GM12878 (cell line): Measurements from ENCODE around the gene ETV6. TPM values are rescaled to one million over a fixed set of nuclear protein-coding genes. Genes with fewer than 3 reads are reported as not detected.

ENCODE experiments used
- ATAC-seq: fragments of 200-7000 bp; cut with Tn5 transposase; 3 replicates; pipeline ENCODE4 v1.9.1; 2020; ENCODE audit warnings: mild to moderate bottlenecking, moderate library complexity
- BruUV-seq: library from RNA; stranded (reverse); fragments of 400-500 nt; replicated peaks from 2 replicates; lab custom pipeline; 2021; lab: Mats Ljungman, UMichigan
- CTCF ChIA-PET: fragments of 300-600 bp; sonication (Branson Sonifier 250); formaldehyde crosslinking; extraction: SDS; loops from one replicate; lab custom pipeline; 2021; ENCODE audit warnings: inconsistent platforms; lab: Yijun Ruan, JAX
- POLR2A ChIA-PET: fragments of 350-600 bp; formaldehyde crosslinking; extraction: SDS; loops from one replicate; lab custom pipeline; 2021; ENCODE audit warnings: inconsistent platforms; lab: Charles Lee
- RAD21 ChIA-PET: fragments of 300-600 bp; sonication (Branson Sonifier 250); formaldehyde crosslinking; loops from one replicate; lab custom pipeline; 2023; ENCODE audit warnings: antibody characterized with exemption; ENCODE audit not compliant: unreplicated experiment; lab: Charles Lee
- SMC1A ChIA-PET: fragments of 300-600 bp; sonication (Branson Sonifier 250); formaldehyde crosslinking; loops from one replicate; lab custom pipeline; 2023; ENCODE audit not compliant: unreplicated experiment, uncharacterized antibody; lab: Charles Lee
- DNase-seq: peaks from one replicate; pipeline ENCODE4 v3.0.0-alpha.2; 2011; ENCODE audit warnings: low read depth, low spot score
- FAIRE-seq: peaks from 3 replicates; lab custom pipeline; 2011; peaks lifted over from hg19 to GRCh38; lab: Jason Lieb, UNC
- H2AFZ ChIP-seq: 2 replicates; pipeline ENCODE4 v1.6.0; 2011; ENCODE audit warnings: low read depth, low read length, control low read depth; ENCODE audit not compliant: control insufficient read depth
- H3K27ac ChIP-seq: 2 replicates; pipeline ENCODE4 v1.5.1; 2011; ENCODE audit warnings: control low read depth; ENCODE audit not compliant: control insufficient read depth, insufficient read depth
- H3K27me3 ChIP-seq, 2 experiments: replicated peaks in 1 of 2; 2 replicates each; pipeline versions ENCODE4 v1.6.0 to v1.6.1; 2011; ENCODE audit warnings: low read length in 1 of 2; ENCODE audit not compliant: control insufficient read depth in 2 of 2, insufficient read depth in 2 of 2
- H3K36me3 ChIP-seq, 2 experiments: 2 replicates each; pipeline ENCODE4 v1.5.1; 2011; ENCODE audit warnings: low read length in 1 of 2; ENCODE audit not compliant: control insufficient read depth in 2 of 2, insufficient read depth in 2 of 2
- H3K4me1 ChIP-seq: 2 replicates; pipeline ENCODE4 v1.6.1; 2011; ENCODE audit warnings: mild to moderate bottlenecking, low read length, moderate library complexity, mixed read lengths; ENCODE audit not compliant: control insufficient read depth, insufficient read depth
- H3K4me2 ChIP-seq: 2 replicates; pipeline ENCODE4 v1.6.0; 2011; ENCODE audit warnings: control low read depth; ENCODE audit not compliant: control insufficient read depth, insufficient read depth
- H3K4me3 ChIP-seq: fragments of 200-600 bp; sonication (generic); 2 replicates; pipeline ENCODE4 v1.5.1; 2016
- H3K79me2 ChIP-seq: 2 replicates; pipeline ENCODE4 v1.6.0; 2011; ENCODE audit warnings: low read length; ENCODE audit not compliant: control insufficient read depth, insufficient read depth
- H3K9ac ChIP-seq: 2 replicates; pipeline ENCODE4 v1.8.0; 2011; ENCODE audit warnings: low read length, control low read depth, mixed read lengths; ENCODE audit not compliant: control insufficient read depth, insufficient read depth
- H3K9me3 ChIP-seq: replicated peaks from 3 replicates; pipeline ENCODE4 v1.5.1; 2011; ENCODE audit warnings: mild to moderate bottlenecking, low read length; ENCODE audit not compliant: control insufficient read depth, insufficient read depth
- H4K20me1 ChIP-seq: 2 replicates; pipeline ENCODE4 v1.6.0; 2011; ENCODE audit not compliant: control insufficient read depth, insufficient read depth
- JUNB ChIP-seq: IDR thresholded peaks from 2 replicates; pipeline ENCODE4 v1.6.1; 2016; ENCODE audit warnings: antibody characterized with exemption, mild to moderate bottlenecking
- NR2C2 ChIP-seq: IDR thresholded peaks from 2 replicates; pipeline ENCODE4 v1.6.1; 2011; ENCODE audit warnings: borderline replicate concordance, low read depth; ENCODE audit not compliant: control insufficient read depth, insufficient read length
- POLR2AphosphoS5 ChIP-seq: IDR thresholded peaks from 2 replicates; pipeline ENCODE4 v1.6.1; 2011; ENCODE audit warnings: mild to moderate bottlenecking, low read length, inconsistent platforms
- WGBS: methylation state at CpG from one replicate; pipeline ENCODE4 v1.1.6; 2016; ENCODE audit warnings: low lambda C conversion rate; ENCODE audit not compliant: insufficient replicate concordance, insufficient coverage; ENCODE audit errors: missing lambda C conversion rate; 5-methylcytosine and 5-hydroxymethylcytosine counted together
- in situ Hi-C: fragments of 300-500 bp; cut with MboI; formaldehyde crosslinking; loops from 9 replicates; pipeline ENCODE4 v1.14.3; 2018; ENCODE audit warnings: mixed read lengths
- intact Hi-C: fragments of 100-400 bp; cut with micrococcal nuclease; formaldehyde crosslinking; loops from one replicate; pipeline ENCODE4 v1.14.2; 2022; ENCODE audit not compliant: unreplicated experiment
- polyA plus RNA-seq, 11 experiments: library from polyadenylated mRNA; depleted of rRNA in 4 of 11; unstranded in 6 of 11; stranded (reverse) in 5 of 11; fragments of >200 nt; fragmentation: Nextera tagmentation in 4 of 11; fragmentation: Illumina TruSeq in 1 of 11; extraction: Ambion mirVana in 4 of 11; extraction: Trizol in 1 of 11; gene quantifications; 1 replicate in 1 of 11; 2 replicates in 10 of 11; pipeline versions ENCODE4 v1.2.1 to v1.2.3, GENCODE V29; 2011 to 2016; ENCODE audit warnings: inconsistent platforms in 2 of 11, missing spikeins in 2 of 11, low read depth in 1 of 11
- total RNA-seq, 4 experiments: library from RNA; depleted of rRNA in 3 of 4; stranded (reverse); fragments of >200 nt in 3 of 4; fragmentation: Illumina TruSeq in 1 of 4; extraction: Trizol in 1 of 4; gene quantifications; 2 replicates each; pipeline versions ENCODE4 v1.2.1 to v1.2.3, GENCODE V29; 2013 to 2021

Gene ETV6
- total and polyA plus RNA-seq, 10 of the 15 experiments (the other 5 are each of a cell fraction or from before 2014, with no cell fraction given), result 6.6 to 74.8 (median 24.6) TPM

DNA sequence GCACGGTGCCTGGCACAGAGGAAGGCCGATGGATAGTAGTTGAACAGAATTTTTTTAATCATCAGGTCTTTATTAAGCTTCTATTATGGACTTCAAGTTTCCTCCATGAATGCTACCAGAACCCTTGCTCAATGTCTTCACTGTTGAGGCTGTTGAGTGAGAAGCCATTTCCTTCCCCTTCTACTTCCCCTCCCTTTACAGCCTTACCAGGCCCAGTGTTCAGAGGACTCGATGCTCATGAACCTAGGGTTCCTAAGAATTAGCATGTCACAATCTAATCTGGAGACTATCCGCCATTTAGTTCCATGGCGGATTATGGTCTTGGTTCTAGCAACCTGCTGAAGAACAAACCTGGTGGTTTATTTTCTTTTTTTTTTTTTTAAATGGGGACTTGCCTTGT lies 17.7 kb downstream of the ETV6 start:
- no peak for ATAC-seq
- Histone ChIP-seq H3K4me1 (no peaks in the 10 kb centered on the region), H3K9ac (no peak overlapping the region), H4K20me1 (peaks cover 14% of the 10 kb centered on the region), H3K9me3 (no peaks in the 10 kb centered on the region; the same call in 2 of the 3 replicates), H3K4me2 (no peak overlapping the region), H2AFZ (no peak overlapping the region), H3K79me2 (peaks cover 99% of the 10 kb centered on the region), H3K4me3 (no peak overlapping the region), H3K27me3 (no peaks in the 10 kb centered on the region), H3K27ac (no peak overlapping the region), H3K36me3 (peaks cover 9 to 23% of the 10 kb centered on the region in 2 experiments)
- ChIA-PET SMC1A (interaction anchor here (1.1 to 2.8 kb wide), 2 partner anchors 10 to 11 kb away, joined by 3 to 17 read pairs; no protein-coding TSS in a partner anchor), POLR2A (interaction anchor here (0.6 to 1.5 kb wide), 2 partner anchors 17 to 20 kb away, joined by 4 read pairs; no protein-coding TSS in a partner anchor), RAD21 (interaction anchor here (0.6 to 1.5 kb wide), 3 partner anchors 12 to 116 kb away, joined by 3 to 4 read pairs (median 3); no protein-coding TSS in a partner anchor), CTCF (interaction anchor here (0.6 kb wide), 1 partner anchor 502 kb away, joined by 3 read pairs; no protein-coding TSS in a partner anchor)
- whole genome bisulfite sequencing, result 89% methylated on average over 5 of the region's 5 CpGs
- intact Hi-C loops, result no loop called here
- no peak for TF ChIP-seq JUNB
- BruUV-seq, result no TSS peak
- no peak for FAIRE-seq
- in situ Hi-C loops, result no loop called here
- DNase-seq, result no peak

GRCh38 chr12:11668611-11669010 lies 19.1 kb downstream of the ETV6 start:
- ChIA-PET RAD21 (no interaction called here), CTCF (no interaction called here), SMC1A (interaction anchor here (0.9 kb wide), 1 partner anchor 257 kb away, joined by 4 read pairs; no protein-coding TSS in a partner anchor), POLR2A (no interaction called here)
- no peak overlapping the region for H3K9ac ChIP-seq
- no peak overlapping the region for H3K4me2 ChIP-seq
- in situ Hi-C loops, result no loop called here
- BruUV-seq, result no TSS peak
- no peak overlapping the region for H3K4me3 ChIP-seq
- peaks cover 99% of the 10 kb centered on the region for H3K79me2 ChIP-seq
- H3K36me3 ChIP-seq, result peaks cover 7 to 19% of the 10 kb centered on the region in 2 experiments
- H3K27me3 ChIP-seq, result no peaks in the 10 kb centered on the region
- H3K27ac ChIP-seq, result no peak overlapping the region
- no peak overlapping the region for H2AFZ ChIP-seq
- 80% methylated on average over 6 of the region's 6 CpGs for WGBS
- no peaks in the 10 kb centered on the region; the same call in 1 of the 2 replicates for H3K4me1 ChIP-seq
- peaks cover 11% of the 10 kb centered on the region for H4K20me1 ChIP-seq
- 0 out of 2 replicates have a peak, but pooled peaks have one; percentile 18 for TF ChIP-seq POLR2AphosphoS5
- no peak for TF ChIP-seq NR2C2
- peak; percentile 8; the same call in 1 of the 3 replicates for ATAC-seq
- no peak for DNase-seq
- H3K9me3 ChIP-seq, result no peaks in the 10 kb centered on the region; the same call in 2 of the 3 replicates
- no peak for FAIRE-seq
- intact Hi-C loops, result no loop called here
